Osteocyte (in vitro differentiated cells): ENCODE data around the gene GLE1. TPM values are rescaled to one million over a fixed set of nuclear protein-coding genes. Genes with fewer than 3 reads are reported as not detected.
A peak's percentile ranks its signal among the peaks of the same experiment; 100 is the strongest.

Experiments used
- DNase-seq: peaks from one replicate; pipeline ENCODE4 v3.0.0; 2021; ENCODE audit warnings: mixed read lengths; ENCODE audit not compliant: unreplicated experiment; ENCODE audit errors: extremely low spot score
- H3K27ac Mint-ChIP-seq: one replicate; pipeline ENCODE4 v1.8.0; 2021; ENCODE audit warnings: mild to moderate bottlenecking, mixed read lengths; ENCODE audit not compliant: unreplicated experiment
- H3K27me3 Mint-ChIP-seq: one replicate; pipeline ENCODE4 v1.8.0; 2021; ENCODE audit warnings: mixed read lengths; ENCODE audit not compliant: unreplicated experiment
- H3K36me3 Mint-ChIP-seq: one replicate; pipeline ENCODE4 v1.8.0; 2021; ENCODE audit warnings: mixed read lengths; ENCODE audit not compliant: unreplicated experiment
- H3K4me1 Mint-ChIP-seq: one replicate; pipeline ENCODE4 v1.8.0; 2021; ENCODE audit warnings: mixed read lengths; ENCODE audit not compliant: unreplicated experiment
- H3K4me3 Mint-ChIP-seq: one replicate; pipeline ENCODE4 v1.8.0; 2021; ENCODE audit warnings: mild to moderate bottlenecking, moderate library complexity, mixed read lengths; ENCODE audit not compliant: unreplicated experiment
- H3K9me3 Mint-ChIP-seq: one replicate; pipeline ENCODE4 v1.8.0; 2021; ENCODE audit warnings: mixed read lengths; ENCODE audit not compliant: unreplicated experiment
- total RNA-seq: library from RNA; stranded (reverse); gene quantifications from 2 replicates; pipeline ENCODE4 v1.2.1, GENCODE V29; 2021
- TF ChIP-seq, protein P1 (sequence below): fragments of 200-600 bp; sonication (generic); IDR thresholded peaks from 2 replicates; pipeline ENCODE4 v1.5.0; 2021; ENCODE audit warnings: antibody characterized with exemption, mild to moderate bottlenecking, moderate library complexity

Gene GLE1
- total RNA-seq, 1 donor from 2014 or later = 17.2 TPM

- Mint-ChIP-seq H3K4me1 (no peaks in the 10 kb centered on the region), H3K9me3 (no peaks in the 10 kb centered on the region), H3K36me3 (peaks cover 51% of the 10 kb centered on the region), H3K27me3 (no peaks in the 10 kb centered on the region), H3K27ac (no peak overlapping the region), H3K4me3 (no peak overlapping the region)
- no peak for DNase-seq
- TF ChIP-seq, protein P1, sequence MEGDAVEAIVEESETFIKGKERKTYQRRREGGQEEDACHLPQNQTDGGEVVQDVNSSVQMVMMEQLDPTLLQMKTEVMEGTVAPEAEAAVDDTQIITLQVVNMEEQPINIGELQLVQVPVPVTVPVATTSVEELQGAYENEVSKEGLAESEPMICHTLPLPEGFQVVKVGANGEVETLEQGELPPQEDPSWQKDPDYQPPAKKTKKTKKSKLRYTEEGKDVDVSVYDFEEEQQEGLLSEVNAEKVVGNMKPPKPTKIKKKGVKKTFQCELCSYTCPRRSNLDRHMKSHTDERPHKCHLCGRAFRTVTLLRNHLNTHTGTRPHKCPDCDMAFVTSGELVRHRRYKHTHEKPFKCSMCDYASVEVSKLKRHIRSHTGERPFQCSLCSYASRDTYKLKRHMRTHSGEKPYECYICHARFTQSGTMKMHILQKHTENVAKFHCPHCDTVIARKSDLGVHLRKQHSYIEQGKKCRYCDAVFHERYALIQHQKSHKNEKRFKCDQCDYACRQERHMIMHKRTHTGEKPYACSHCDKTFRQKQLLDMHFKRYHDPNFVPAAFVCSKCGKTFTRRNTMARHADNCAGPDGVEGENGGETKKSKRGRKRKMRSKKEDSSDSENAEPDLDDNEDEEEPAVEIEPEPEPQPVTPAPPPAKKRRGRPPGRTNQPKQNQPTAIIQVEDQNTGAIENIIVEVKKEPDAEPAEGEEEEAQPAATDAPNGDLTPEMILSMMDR = no peak
Measured at GRCh38 chr9:128485414-128485855, 19.1 kb upstream of the GLE1 start.

GRCh38 chr9:128486201-128486600 lies 18.3 kb upstream of the GLE1 start:
- no peaks in the 10 kb centered on the region for H3K4me1 Mint-ChIP-seq
- peaks cover 54% of the 10 kb centered on the region for H3K36me3 Mint-ChIP-seq
- no peak overlapping the region for H3K4me3 Mint-ChIP-seq
- no peak overlapping the region for H3K27ac Mint-ChIP-seq
- H3K9me3 Mint-ChIP-seq = no peaks in the 10 kb centered on the region
- TF ChIP-seq, protein P1 = no peak
- DNase-seq = no peak
- no peaks in the 10 kb centered on the region for H3K27me3 Mint-ChIP-seq

DNA sequence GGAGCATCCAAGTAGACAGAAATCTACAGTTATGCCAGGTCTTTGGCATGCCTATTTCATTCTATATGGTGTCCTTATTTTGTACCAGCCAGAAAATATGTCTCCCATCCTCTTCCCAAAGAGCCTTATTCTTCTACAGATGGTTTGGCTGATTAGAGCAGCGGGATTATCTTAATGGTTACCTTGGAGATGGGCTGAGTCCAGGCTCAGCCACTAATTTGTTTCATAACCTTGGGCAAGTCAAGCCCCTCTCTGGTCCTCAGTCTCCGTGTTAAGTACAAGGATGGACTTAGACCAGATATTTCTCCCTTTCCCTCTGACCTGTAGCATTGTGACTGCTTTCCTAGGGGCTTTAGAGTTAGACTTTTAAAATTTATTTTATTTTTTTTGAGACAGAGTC lies 11.1 kb upstream of the GLE1 start:
- H3K27ac Mint-ChIP-seq = no peak overlapping the region
- no peak overlapping the region for H3K4me3 Mint-ChIP-seq
- no peaks in the 10 kb centered on the region for H3K27me3 Mint-ChIP-seq
- H3K36me3 Mint-ChIP-seq = peaks cover 23% of the 10 kb centered on the region
- H3K4me1 Mint-ChIP-seq = peaks cover 12% of the 10 kb centered on the region
- DNase-seq = no peak
- no peaks in the 10 kb centered on the region for H3K9me3 Mint-ChIP-seq
- TF ChIP-seq, protein P1 = no peak

DNA sequence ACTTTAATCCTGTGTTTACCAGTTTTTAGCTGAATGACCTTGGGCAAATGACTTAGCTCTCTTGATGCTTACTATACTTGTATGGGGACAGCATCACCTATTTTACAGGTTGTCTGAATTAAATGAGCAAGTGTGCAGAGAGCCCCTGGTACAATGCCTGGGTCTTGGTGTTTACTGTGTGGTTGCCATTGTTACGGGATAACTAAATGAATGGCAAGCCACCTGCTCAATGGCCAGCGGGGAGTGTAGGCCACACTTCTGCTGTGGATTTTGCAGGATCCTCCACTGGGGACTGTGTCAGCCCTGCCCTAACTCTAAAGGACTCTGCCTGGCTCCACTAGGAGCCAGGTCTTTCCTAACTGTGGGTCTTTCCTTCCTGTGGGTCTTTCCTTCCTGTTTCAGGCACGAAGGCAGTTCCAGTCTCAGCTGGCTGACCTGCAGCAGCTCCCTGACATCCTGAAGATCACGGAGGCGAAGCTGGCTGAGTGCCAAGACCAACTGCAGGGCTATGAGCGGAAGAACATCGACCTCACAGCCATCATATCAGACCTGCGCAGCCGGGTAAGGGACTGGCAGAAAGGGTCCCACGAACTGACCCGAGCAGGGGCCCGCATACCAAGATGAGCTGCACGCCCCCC lies 10.3 kb upstream of the GLE1 start:
- TF ChIP-seq, protein P1 = no peak
- Mint-ChIP-seq H3K4me1 (peaks cover 12% of the 10 kb centered on the region), H3K36me3 (peaks cover 22% of the 10 kb centered on the region), H3K4me3 (no peak overlapping the region), H3K9me3 (no peaks in the 10 kb centered on the region), H3K27me3 (no peaks in the 10 kb centered on the region), H3K27ac (peak overlapping the region; percentile 52)
- DNase-seq = no peak

- no peaks in the 10 kb centered on the region for H3K9me3 Mint-ChIP-seq
- H3K27ac Mint-ChIP-seq = peak overlapping the region; percentile 52
- no peaks in the 10 kb centered on the region for H3K27me3 Mint-ChIP-seq
- DNase-seq = no peak
- TF ChIP-seq, protein P1 = no peak
- no peak overlapping the region for H3K4me3 Mint-ChIP-seq
- peaks cover 12% of the 10 kb centered on the region for H3K4me1 Mint-ChIP-seq
- peaks cover 21% of the 10 kb centered on the region for H3K36me3 Mint-ChIP-seq
Measured at GRCh38 chr9:128494746-128495129, 9.8 kb upstream of the GLE1 start.
